GDM1 (cell line): ENCODE results near the gene FBXW4.

Experiments
- DNase-seq: peaks from one replicate; lab custom pipeline; 2025; lab: John Stamatoyannopoulos, UW

Gene FBXW4

DNA sequence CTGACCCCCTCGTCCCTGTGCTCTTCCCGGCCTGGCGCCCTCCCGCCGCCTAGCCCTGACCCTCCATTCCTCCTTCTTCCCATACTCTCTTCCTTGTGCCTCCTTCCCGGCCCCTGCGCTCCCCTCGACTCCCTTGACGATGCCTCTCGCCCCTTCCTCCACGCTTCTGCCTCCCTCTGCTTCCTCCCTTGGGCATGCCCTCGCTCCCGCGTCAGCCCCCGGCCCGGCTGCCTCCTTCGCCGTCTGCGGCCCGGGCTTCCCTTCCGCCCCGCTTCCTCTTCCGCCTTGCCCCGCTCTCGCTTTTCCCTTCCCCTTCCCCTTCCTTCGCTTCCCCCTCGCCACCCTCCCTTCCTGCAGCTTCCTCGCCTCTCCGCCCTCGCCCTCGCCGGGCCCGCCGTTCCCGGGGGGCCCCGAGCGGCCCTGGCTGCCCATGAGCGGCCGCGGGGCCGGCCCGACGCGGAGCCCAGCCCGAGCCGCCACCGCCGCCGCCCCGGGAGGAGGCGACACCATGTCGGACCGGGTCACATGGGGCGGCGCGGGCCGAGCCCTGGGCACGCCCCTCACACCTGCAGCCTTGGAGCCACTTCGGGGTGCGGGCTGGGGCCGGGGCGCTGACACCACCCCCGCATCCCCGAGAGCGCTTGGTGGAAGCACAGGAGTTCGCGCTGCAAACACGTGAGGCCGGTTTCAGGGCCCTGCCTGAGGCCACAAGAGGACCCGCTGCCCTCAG lies at the start of gene FBXW4:
Gene FBXW4 (minus strand): TSS at position 497 of the 730 bp plus-strand sequence. CDS start 65 bp downstream, at position 432.
- DNase-seq = peak; percentile 54

GRCh38 chr10:101744267-101744666 lies 49.3 kb upstream of the FBXW4 start:
- no peak for DNase-seq

- DNase-seq = no peak
Observed at GRCh38 chr10:101741938-101742337, 47.0 kb upstream of the FBXW4 start.

DNA sequence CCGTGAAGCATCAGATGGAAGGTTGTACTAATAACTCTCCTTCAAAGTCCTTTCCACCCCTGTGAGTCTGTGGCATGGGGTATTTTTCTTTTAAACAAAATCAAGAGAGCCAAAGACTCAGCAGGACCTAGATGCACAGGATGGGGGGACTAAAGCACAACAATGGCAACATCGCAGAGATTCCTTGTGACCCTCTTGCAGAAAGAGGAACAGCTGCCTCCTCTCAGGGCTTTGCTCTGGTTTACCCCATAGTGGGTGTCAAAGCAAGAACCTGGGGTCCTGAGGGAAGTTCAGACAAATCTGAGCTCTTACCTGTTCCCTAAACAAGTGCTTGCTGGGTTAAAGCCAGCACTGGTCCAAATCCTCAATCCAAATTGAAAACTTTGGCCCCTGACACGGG lies 41.7 kb upstream of the FBXW4 start:
- DNase-seq = no peak

DNA sequence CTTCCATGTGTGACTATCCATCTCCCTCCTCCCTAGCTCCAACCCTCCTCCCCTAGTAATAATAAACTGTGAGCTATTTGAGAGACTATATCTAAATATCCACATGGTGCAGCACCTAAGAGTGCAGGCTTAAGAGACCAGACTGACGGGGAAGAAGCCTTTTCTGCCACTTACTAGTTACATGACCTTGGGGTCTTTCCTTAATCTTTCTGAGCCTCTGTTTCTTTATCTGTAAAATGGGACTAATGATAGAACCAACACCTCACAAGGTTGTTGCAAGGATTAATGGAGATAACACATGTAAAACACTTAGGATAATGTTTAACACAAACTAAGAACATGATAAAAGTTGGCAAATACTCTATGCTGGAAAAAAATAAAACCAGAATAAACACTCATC lies 37.1 kb upstream of the FBXW4 start:
- no peak for DNase-seq

GRCh38 chr10:101726115-101726387 lies 31.1 kb upstream of the FBXW4 start:
- DNase-seq = no peak

GRCh38 chr10:101725296-101726114 lies 30.5 kb upstream of the FBXW4 start:
- no peak for DNase-seq

GRCh38 chr10:101724446-101724845 lies 29.5 kb upstream of the FBXW4 start:
- DNase-seq = no peak

- no peak for DNase-seq
Observed at GRCh38 chr10:101723176-101723575, 28.2 kb upstream of the FBXW4 start.

GRCh38 chr10:101721806-101722205 lies 26.8 kb upstream of the FBXW4 start:
- no peak for DNase-seq

DNA sequence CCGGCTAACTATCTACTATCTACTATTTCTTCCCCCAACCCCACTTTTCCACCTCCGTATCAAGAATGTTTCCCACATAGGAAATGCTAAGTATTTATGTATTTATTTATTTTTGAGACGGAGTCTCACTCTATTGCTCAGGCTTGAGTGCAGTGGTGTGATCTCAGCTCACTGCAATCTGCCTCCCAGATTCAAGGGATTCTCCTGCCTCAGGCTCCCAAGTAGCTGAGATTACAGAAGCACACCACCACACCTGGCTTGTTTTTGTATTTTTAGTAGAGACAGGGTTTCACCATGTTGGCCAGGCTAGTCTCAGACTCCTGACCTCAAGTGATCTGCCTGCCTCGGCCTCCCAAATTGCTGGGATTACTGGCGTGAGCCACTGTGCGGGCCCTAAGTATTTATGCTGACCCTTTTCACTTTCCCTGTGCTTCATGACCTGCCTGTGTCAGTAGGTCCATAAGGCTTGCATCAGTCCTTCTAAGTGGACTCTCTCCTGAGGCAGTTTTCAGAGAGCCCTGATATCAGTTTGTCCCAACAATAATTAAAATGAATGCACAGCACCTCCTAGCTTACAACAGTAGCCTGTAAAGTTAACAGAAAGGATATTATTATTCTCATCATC lies 25.7 kb upstream of the FBXW4 start:
- DNase-seq = no peak

DNA sequence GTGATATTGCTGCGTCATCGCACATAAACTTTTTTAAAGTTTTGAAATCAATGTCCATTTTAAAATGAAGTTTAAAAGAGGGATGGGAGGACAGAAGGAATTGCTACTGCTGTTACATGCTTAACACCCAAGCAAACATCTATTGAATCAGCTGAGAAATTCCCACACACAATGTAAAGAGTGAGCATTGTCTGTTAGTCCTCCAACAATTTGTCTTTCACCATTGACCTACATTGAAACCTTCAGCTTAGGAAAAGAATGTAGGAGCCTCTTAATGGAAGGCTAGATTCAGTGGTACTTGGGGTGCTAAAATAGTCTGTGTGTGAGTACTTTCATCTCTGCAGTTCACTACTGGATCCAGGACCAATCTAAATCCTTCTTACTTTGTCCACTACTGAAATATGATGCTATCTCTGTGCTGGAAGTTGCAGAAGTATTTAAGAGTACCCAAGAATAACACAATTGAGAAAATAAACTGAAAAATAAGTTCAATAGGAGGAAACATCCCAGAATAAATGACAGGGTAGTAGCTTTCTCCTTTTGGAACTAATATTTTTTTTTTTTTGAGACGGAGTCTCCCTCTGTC lies 23.8 kb upstream of the FBXW4 start:
- DNase-seq = no peak

GRCh38 chr10:101716891-101717659 lies 22.1 kb upstream of the FBXW4 start:
- no peak for DNase-seq

- DNase-seq = no peak
Observed at GRCh38 chr10:101712997-101713396, 18.0 kb upstream of the FBXW4 start.

- no peak for DNase-seq
Observed at GRCh38 chr10:101710793-101711192, 15.8 kb upstream of the FBXW4 start.

- no peak for DNase-seq
Observed at GRCh38 chr10:101710059-101710695, 15.2 kb upstream of the FBXW4 start.

DNA sequence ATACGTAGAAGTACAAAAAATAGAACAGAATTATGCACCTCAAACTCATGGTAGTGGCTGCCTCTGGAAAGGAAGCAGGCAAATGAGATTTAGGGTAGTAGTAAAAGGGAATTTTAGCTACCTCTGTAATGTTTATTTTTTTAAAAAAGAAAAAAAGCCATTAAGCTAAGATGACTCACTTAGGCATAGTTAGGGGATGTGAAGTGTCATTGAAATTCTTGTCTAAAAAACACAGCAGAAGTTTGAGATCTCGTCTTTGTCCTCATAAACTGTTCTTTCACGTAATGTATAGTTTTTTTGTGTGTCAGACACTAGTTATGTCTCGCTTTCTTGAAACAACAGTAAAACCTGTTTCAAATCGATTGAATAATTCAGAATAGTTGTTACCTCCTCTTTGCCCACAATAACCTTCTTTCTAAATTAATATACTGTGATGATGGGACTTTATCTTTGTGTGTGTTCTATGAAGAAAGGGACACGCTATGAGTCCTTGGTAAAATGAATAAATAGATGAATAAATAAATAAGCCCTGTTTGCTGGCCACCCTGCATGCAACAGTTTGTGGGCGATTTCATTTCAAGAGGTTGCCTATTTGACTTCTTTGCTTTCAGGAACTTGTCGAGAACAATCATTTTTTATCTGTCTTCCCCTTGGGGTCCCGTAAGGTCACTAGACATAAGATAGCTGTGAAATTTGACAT lies 14.5 kb upstream of the FBXW4 start:
- DNase-seq = no peak

GRCh38 chr10:101708870-101709269 lies 13.9 kb upstream of the FBXW4 start:
- DNase-seq = peak; percentile 16

DNA sequence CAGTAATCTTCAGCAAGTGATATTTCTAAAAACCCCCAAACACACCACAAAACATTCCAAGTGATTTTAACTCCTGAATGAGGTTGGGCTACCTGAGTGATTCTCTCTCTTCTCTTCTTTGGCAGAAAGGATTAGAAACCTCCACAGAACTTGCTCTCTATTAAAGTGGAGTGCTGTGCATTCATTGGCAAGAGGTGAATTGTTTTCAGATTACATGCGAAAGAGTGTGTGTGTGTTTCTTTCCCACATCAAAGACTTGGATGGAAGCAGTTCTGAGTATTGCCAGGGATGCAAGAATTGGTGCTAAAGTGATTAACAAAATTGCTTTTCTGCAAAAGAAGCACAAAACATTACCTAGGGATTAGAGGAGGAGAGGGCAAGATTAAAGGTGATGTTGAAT lies 13.1 kb upstream of the FBXW4 start:
- no peak for DNase-seq

GRCh38 chr10:101704331-101704730 lies 9.4 kb upstream of the FBXW4 start:
- DNase-seq = no peak

- no peak for DNase-seq
Observed at GRCh38 chr10:101696632-101697031, 1.7 kb upstream of the FBXW4 start.
